K562 (cell line): ENCODE results near the gene GEMIN5. TPM values are rescaled to one million over a fixed set of nuclear protein-coding genes. Genes with fewer than 3 reads are reported as not detected.
"Not testable (repeated sequence)": the region's sequence is repeated elsewhere in the genome, so short reads cannot be mapped to it uniquely, and the experiment has no call there.

Experiments used
- ATAC-seq: fragments of 200-7000 bp; cut with Tn5 transposase; 3 replicates; pipeline ENCODE4 v1.9.1; 2020; ENCODE audit warnings: moderate library complexity
- BruUV-seq: library from RNA; stranded (reverse); fragments of 400-500 nt; replicated peaks from 2 replicates; lab custom pipeline; 2021; lab: Mats Ljungman, UMichigan
- CTCF ChIA-PET: fragments of 300-600 bp; formaldehyde crosslinking; extraction: SDS; loops from one replicate; lab custom pipeline; 2021; ENCODE audit warnings: low intra/inter-chr PET ratio; lab: Yijun Ruan, JAX
- POLR2A ChIA-PET: fragments of 300-600, 350-650 bp; sonication (Branson Sonifier 250); formaldehyde crosslinking; extraction: SDS; loops from one replicate; lab custom pipeline; 2021; ENCODE audit warnings: antibody characterized with exemption, inconsistent platforms; lab: Yijun Ruan, JAX
- DNase-seq, 4 experiments: peaks; one replicate each; pipeline versions ENCODE4 v3.0.0 to v3.0.0-alpha.2; 2011 to 2018; ENCODE audit warnings: low spot score in 3 of 4, mixed read lengths in 3 of 4; ENCODE audit errors: extremely low read depth in 1 of 4
- FAIRE-seq: peaks from 2 replicates; lab custom pipeline; 2011; peaks lifted over from hg19 to GRCh38; lab: Jason Lieb, UNC
- H2AFZ ChIP-seq: 2 replicates; pipeline ENCODE4 v1.6.0; 2011; ENCODE audit warnings: low read depth, low read length, control low read depth, inconsistent platforms
- H3K27ac ChIP-seq: fragments of 200-600 bp; 3 replicates; pipeline ENCODE4 v1.8.0; 2011; ENCODE audit warnings: low read depth, mild to moderate bottlenecking, control low read depth, inconsistent platforms, low read length, moderate library complexity, mixed read lengths; ENCODE audit errors: extremely low read depth
- H3K27me3 ChIP-seq, 2 experiments: fragments of 300-600 bp in 1 of 2; 2 replicates in 1 of 2; 3 replicates in 1 of 2; pipeline versions ENCODE4 v1.6.0 to v1.8.0; 2011; ENCODE audit warnings: inconsistent platforms in 2 of 2, low read length in 2 of 2, mild to moderate bottlenecking in 1 of 2, mixed read lengths in 1 of 2, moderate library complexity in 1 of 2; ENCODE audit not compliant: control insufficient read depth in 2 of 2, insufficient read depth in 2 of 2
- H3K36me3 ChIP-seq: fragments of 300-600 bp; 3 replicates; pipeline ENCODE4 v1.8.0; 2011; ENCODE audit warnings: mild to moderate bottlenecking, low read length, inconsistent platforms; ENCODE audit not compliant: control insufficient read depth, insufficient read depth
- H3K4me1 ChIP-seq, 2 experiments: fragments of 200-600 bp in 1 of 2; replicated peaks in 1 of 2; 2 replicates in 1 of 2; 3 replicates in 1 of 2; pipeline versions ENCODE4 v1.5.1 to v1.8.0; 2011; ENCODE audit warnings: inconsistent platforms in 2 of 2, low read length in 2 of 2, mild to moderate bottlenecking in 1 of 2, mixed read lengths in 1 of 2, moderate library complexity in 1 of 2; ENCODE audit not compliant: control insufficient read depth in 2 of 2, insufficient read depth in 2 of 2
- H3K4me2 ChIP-seq: 2 replicates; pipeline ENCODE4 v1.6.1; 2011; ENCODE audit warnings: low read length, control low read depth, inconsistent platforms, mixed read lengths; ENCODE audit not compliant: insufficient read depth
- H3K4me3 ChIP-seq: fragments of 200-600 bp; sonication (generic), shearing (Covaris generic); 2 replicates; pipeline ENCODE4 v1.5.1; 2016; ENCODE audit warnings: control low read depth, inconsistent platforms
- H3K79me2 ChIP-seq: fragments of 200-600 bp; 3 replicates; pipeline ENCODE4 v1.8.0; 2011; ENCODE audit warnings: low read length, inconsistent platforms; ENCODE audit not compliant: control insufficient read depth, insufficient read depth
- H3K9ac ChIP-seq, 2 experiments: 2 replicates each; pipeline versions ENCODE4 v1.6.0 to v1.6.1; 2011; ENCODE audit warnings: low read depth in 2 of 2, low read length in 2 of 2, control low read depth in 1 of 2, inconsistent platforms in 1 of 2, mild to moderate bottlenecking in 1 of 2, mixed read lengths in 1 of 2; ENCODE audit not compliant: insufficient read depth in 1 of 2
- H3K9me1 ChIP-seq: one replicate; pipeline ENCODE4 v1.6.0; 2011; ENCODE audit warnings: inconsistent platforms, mild to moderate bottlenecking, low read length, moderate library complexity; ENCODE audit not compliant: control insufficient read depth, insufficient read depth
- H3K9me3 ChIP-seq: replicated peaks from 2 replicates; pipeline ENCODE4 v1.5.1; 2011; ENCODE audit warnings: low read depth, low read length, inconsistent platforms; ENCODE audit not compliant: control insufficient read depth, insufficient read depth
- H4K20me1 ChIP-seq: replicated peaks from 2 replicates; pipeline ENCODE4 v1.6.1; 2011; ENCODE audit warnings: low read length, inconsistent platforms, mixed read lengths; ENCODE audit not compliant: control insufficient read depth, insufficient read depth
- ILF3 ChIP-seq: fragments of 450-650 bp; IDR thresholded peaks from 2 replicates; pipeline ENCODE4 v1.6.1; 2018; ENCODE audit warnings: antibody characterized with exemption, mild to moderate bottlenecking, moderate library complexity, borderline replicate concordance
- NFIC ChIP-seq: fragments of 450-650 bp; IDR thresholded peaks from 2 replicates; pipeline ENCODE4 v1.6.1; 2017; ENCODE audit warnings: mild to moderate bottlenecking, inconsistent platforms
- WGBS: fragments of 100-300 bp; shearing (Covaris generic); methylation state at CpG from one replicate; pipeline ENCODE4 v1.1.6; 2016; ENCODE audit warnings: low coverage, mixed read lengths; ENCODE audit not compliant: insufficient coverage; ENCODE audit errors: missing lambda C conversion rate; 5-methylcytosine and 5-hydroxymethylcytosine counted together
- in situ Hi-C: fragments of 300-500 bp; cut with MboI; formaldehyde crosslinking; loops from 4 replicates; pipeline ENCODE4 v1.15.0; 2018; ENCODE audit warnings: inconsistent platforms, mixed read lengths
- intact Hi-C: fragments of 100-400 bp; cut with micrococcal nuclease; formaldehyde crosslinking; loops from 2 replicates; pipeline ENCODE4 v1.14.2; 2022
- polyA plus RNA-seq, 8 experiments: library from polyadenylated mRNA; depleted of rRNA in 4 of 8; stranded (reverse) in 5 of 8; unstranded in 3 of 8; fragments of >200 nt; fragmentation: Nextera tagmentation in 2 of 8; fragmentation: Illumina TruSeq in 1 of 8; extraction: Ambion mirVana in 2 of 8; extraction: Trizol in 1 of 8; gene quantifications; 2 replicates each; pipeline versions ENCODE4 v1.2.1 to v1.2.3, GENCODE V29; 2011 to 2014; ENCODE audit warnings: inconsistent platforms in 1 of 8, missing spikeins in 1 of 8
- total RNA-seq, 7 experiments: library from RNA; depleted of rRNA in 6 of 7; stranded (reverse); fragments of >200 nt in 6 of 7; fragmentation: Illumina TruSeq in 2 of 7; extraction: Trizol in 2 of 7; gene quantifications; 2 replicates each; pipeline versions ENCODE4 v1.2.1 to v1.2.3, GENCODE V29; 2011 to 2021; ENCODE audit warnings: low replicate concordance in 1 of 7

GEMIN5 gene
- total and polyA plus RNA-seq, 9 of the 15 experiments (the other 6 are each of a cell fraction or from before 2014, with no cell fraction given): 10.3 to 48.2 (median 34.7) TPM

DNA sequence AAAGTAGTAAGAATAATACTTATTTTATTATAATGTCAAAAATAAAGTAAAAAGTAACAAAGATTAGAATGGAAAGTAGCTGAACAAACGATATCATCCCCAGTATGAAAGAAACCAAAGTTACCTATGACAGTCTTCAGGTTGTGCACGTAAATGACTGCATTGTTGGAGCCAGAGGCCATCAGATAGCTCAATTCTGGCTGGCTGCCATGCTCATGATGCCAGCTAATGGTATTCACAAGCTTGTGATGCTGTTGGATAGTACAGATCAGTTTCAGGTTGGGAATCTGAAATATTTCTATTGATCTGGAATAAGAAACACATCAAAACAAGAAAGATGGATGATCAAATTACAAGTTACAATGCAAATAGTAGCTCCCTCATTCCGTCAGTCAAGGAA lies 21.1 kb downstream of the GEMIN5 start:
- Histone ChIP-seq H3K27me3 (no peaks in the 10 kb centered on the region), H3K27ac (no peak overlapping the region), H3K4me1 (no peaks in the 10 kb centered on the region), H3K36me3 (peaks cover 96% of the 10 kb centered on the region), H3K9me3 (no peaks in the 10 kb centered on the region), H2AFZ (no peak overlapping the region), H4K20me1 (no peaks in the 10 kb centered on the region), H3K79me2 (no peaks in the 10 kb centered on the region), H3K4me2 (no peak overlapping the region), H3K4me3 (no peak overlapping the region), H3K9me1 (no peaks in the 10 kb centered on the region), H3K9ac (no peak overlapping the region)
- TF ChIP-seq NFIC (peak; percentile 27; the same call in 1 of the 2 replicates), ILF3 (no peak)
- FAIRE-seq: no peak
- intact Hi-C loops (no loop called here), in situ Hi-C loops (no loop called here)
- BruUV-seq: no TSS peak
- DNase-seq: no peak
- WGBS: 87% methylated on average over 3 of the region's 3 CpGs
- ChIA-PET CTCF (no interaction called here), POLR2A (interaction anchor here (1.2 to 1.4 kb wide), 5 partner anchors 11 to 21 kb away, joined by 3 to 4 read pairs (median 4); partner anchors contain the start of gene GEMIN5)
- no peak for ATAC-seq

DNA sequence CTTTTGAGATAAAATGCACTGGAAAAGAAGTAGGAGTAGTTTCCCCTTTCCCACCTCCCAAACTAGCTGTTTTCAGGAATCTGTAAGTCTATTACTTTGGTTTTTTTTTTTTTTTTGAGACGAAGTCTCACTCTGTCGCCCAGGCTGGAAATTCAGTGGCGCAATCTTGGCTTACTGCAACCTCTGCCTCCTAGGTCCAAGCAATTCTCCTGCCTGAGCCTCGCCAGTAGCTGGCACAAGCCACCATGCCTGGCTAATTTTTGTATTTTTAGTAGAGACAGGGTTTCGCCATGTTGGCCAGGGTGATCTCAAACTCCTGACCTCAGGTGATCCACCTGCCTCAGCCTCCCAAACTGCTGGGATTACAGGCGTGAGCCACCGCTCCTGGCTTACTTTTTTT lies 32.4 kb downstream of the GEMIN5 start:
- in situ Hi-C loops, H3K27me3 ChIP-seq, DNase-seq, H3K4me2 ChIP-seq, H3K9ac ChIP-seq, intact Hi-C loops, H3K9me3 ChIP-seq, H2AFZ ChIP-seq, H3K27ac ChIP-seq, H3K4me3 ChIP-seq, H3K79me2 ChIP-seq, BruUV-seq, ATAC-seq, CTCF ChIA-PET, FAIRE-seq, H4K20me1 ChIP-seq, H3K9me1 ChIP-seq, H3K4me1 ChIP-seq: not testable (repeated sequence)
- WGBS: 92% methylated on average over 7 of the region's 7 CpGs
- H3K36me3 ChIP-seq: peaks cover 94% of the 10 kb centered on the region
- POLR2A ChIA-PET: interaction anchor here (1.4 kb wide), 1 partner anchor 11 kb away, joined by 3 read pairs; no protein-coding TSS in a partner anchor
